AML-193 (cell line): ENCODE measurements around the gene CD86.
A peak's percentile ranks its signal among the peaks of the same experiment; 100 is the strongest.

Experiments
- DNase-seq, 2 experiments: peaks; one replicate each; lab custom pipeline; 2025; lab: John Stamatoyannopoulos, UW

Gene CD86

DNA sequence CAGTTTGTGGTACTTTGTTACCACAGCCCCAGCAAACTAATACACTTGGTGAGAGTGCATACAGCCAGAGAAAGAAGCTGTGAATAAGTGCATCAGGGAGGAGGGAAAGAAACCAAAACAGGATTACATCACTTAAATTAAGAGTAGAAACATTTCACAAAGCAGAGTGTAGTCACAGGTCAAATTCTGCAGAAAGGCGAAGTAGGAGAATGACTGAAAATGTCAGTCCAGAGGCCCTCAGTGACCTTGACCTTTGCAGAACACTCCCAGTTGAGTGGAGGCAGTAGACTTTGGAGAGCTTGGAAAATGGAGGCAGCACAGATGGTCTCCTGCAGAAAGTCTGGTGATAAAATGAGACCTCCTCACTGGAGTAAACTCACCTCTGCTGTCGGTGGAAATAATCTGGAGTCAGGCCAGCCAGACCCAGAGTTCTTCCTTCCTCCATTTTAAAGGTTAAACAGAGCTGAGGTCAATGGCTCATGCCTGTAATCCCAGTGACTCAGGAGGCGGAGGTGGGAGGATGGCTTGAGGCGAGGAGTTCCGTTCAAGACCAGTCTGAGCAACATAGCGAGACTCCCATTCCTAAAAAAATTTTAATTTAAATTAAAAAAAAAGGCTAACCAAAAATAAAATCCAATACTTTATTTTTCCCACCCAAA, 5.0 kb downstream of the CD86 start:
- DNase-seq: no peak

DNA sequence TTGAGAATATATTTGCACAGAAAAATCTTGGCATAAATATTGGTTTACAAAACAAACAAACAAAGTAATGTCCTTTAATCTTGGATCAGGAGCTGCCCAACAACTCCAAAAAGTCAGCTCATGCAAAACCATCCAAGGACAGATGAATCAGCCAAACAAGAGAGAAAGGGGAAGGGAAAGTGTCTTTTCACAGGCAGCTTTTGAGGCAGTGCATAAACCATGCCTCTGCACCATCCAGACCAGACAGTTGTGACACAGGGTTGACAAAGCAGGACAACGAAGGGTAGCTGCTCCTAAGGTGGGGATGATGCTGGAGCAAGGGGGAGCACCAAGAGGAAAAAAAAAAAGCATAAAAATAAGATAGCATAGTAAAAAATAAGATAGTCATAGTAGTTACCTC, 8.7 kb downstream of the CD86 start:
- DNase-seq: peak; percentile 53 to 71

DNA sequence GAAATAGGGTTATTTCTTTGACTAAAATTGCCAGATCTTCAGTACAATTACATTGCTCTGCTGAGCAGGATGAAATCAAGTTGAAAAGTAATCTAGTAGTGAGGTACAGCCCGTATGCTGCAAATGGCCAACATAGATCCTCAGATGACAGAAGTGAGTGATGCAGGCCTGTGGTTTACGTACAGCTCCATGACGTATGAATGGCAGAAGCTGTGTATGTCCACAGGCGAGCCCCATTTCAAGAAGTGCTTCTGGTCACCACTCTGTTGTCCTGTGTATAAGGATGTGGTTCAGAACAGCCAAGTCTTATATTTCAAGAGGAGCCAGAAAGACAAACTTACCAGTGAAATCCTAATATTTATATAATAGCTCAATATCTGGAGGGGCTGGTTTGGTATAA, 9.2 kb downstream of the CD86 start:
- no peak for DNase-seq

DNA sequence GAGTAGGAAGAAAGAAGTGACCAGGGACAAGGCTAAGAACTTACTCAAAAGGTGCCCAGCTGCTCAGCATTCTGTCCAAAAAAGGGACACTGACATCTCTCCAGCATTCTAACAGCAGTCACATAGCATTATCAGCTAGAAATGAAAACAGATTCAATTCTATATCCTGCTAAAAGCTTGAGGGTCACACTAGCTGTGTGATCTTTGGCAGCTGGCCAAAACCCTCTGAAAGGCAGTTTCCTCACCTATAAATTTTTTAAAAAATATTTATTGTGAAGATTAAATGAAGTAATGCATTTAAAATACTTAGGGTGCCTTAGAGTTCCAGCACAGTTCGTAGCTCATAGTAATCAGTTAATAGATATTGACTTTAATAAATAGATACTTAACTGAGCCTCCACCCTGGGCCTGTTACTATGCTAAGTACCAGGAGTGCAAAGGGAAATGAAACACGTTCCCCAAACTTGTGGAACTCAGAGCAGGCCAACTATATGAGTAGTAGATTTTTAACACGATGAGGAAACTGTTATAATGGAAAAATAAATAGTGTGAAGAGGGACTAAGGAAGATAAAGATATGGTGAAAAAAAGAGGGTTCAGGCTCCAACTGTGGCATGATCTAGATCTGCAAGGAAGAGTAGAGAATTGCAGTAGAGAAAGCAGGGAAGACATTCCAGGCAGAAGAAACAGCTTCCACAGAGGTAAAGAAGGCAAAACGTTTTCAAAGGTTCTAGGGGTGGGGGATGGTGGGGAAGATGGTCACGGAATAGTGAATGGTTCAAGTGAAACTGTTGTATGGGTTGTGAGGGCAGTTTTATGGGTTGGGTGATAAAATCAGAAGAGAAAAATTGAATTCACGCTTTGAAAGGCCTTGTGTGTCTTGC, 11.4 kb downstream of the CD86 start:
- DNase-seq: peak; percentile 37 to 53

DNA sequence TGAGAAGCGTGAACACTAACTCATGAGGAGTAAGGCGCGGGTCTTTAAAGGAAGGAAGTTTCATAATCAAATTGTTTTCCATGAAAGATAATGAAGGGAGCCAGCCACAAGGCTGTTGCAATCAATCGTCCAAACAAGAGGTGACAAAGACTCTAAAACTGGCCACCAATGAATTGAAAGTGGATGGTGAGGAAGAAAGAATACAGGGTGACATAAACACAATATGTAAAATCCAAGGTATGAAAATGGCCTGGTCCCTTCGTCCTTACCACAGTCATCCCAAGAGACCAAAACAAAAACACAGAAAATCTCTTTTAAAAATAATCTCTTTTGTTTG, 12.0 kb downstream of the CD86 start:
- peak; percentile 95 to 96 for DNase-seq

DNA sequence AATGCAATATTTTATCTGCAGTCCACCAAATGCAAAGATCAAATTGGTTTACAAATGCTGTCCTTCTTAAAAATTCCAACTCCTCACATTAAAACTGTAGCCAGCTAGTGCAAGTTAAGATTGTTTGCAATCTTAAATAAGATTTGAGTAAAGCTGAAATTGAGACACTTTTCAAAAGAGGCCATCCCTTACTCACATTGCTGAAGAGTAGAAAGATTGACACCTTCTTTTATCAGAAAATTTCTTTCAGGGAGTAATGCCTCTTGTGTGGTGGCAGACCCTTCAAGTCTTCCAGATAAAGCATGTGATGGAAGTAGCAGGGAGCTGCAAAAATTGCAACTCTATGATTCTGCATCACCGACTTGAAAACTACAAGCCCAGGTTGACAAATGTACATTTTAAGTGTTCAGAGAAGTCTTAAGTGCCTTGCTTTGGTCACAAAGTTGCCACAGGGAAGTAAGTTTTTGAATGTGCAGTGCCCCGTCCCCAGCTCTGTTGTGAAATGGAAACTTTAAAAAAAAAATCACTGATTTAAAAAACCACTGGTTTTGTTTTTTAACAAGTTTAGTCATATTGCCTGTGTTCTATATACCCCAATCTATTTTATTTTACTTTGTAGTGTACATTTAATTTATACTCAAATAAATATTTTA, 12.6 kb downstream of the CD86 start:
- peak; percentile 76 to 84 for DNase-seq

DNA sequence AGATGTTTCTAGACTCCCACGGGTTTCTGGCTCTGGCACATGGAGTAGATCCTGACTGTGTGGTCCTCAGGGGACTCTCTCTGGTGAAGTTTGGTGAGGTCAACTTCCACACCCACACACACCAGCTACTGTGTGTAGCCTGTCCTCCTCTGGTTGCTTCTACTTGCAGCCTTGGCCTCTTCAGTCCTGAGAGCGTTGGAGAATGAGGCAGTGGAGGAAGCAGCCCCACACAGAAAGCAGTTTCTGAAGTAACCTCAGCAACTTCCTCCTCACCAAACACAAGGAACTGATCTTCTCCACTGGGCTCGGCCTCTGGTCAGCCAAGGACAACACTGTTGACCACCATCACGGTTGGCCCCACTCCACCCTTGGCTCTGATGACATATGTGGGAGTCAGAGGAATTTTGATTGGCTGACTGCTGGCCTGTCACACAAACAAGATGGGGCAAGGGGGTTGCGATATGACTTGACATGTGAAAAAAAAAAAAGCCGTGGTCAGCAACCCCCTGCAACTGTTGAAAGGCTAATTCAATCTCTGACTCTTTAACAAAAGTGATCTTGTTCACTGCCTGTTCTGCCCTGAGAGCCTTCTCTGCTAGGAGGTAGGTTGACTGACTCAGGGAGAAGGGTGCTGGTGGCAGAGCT, 19.6 kb downstream of the CD86 start:
- DNase-seq: peak; percentile 89 to 92

DNA sequence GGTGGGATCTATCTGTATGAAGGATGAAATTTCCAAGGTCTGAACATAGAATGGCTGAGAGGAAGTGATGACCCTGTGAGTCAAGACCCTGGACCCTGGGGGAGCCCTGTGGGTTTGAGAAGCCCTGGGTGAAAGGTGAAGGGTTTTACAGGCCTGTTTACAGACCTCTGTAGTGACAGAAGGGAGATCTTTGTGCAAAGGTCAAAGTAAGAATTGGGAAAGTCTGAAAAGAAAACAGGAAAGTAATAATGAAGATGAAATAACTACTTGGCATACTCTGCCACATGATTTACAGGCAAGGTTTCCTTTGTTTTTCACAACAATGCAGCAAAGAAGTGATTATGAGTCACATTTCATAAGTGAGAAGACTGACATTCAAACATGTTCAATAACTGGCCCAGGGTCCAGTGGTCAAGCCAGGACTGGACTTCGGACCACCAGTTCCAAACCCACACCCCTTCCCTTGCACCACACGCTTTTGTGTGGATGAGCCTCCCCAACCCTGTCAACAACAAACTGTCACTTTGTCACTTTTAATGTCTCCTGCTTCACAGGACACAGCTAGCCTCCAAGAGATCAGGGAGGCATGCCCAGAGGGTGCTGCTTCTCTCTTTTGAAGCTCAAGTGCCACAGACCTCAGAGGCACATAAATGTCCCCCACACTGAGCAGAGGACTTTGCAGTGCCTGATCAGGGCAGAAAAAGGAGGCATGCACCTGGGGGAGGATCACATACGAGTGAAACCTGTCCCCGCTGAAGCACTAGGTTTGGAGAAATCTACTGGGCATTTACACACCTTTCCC, 21.5 kb downstream of the CD86 start:
- no peak for DNase-seq

DNA sequence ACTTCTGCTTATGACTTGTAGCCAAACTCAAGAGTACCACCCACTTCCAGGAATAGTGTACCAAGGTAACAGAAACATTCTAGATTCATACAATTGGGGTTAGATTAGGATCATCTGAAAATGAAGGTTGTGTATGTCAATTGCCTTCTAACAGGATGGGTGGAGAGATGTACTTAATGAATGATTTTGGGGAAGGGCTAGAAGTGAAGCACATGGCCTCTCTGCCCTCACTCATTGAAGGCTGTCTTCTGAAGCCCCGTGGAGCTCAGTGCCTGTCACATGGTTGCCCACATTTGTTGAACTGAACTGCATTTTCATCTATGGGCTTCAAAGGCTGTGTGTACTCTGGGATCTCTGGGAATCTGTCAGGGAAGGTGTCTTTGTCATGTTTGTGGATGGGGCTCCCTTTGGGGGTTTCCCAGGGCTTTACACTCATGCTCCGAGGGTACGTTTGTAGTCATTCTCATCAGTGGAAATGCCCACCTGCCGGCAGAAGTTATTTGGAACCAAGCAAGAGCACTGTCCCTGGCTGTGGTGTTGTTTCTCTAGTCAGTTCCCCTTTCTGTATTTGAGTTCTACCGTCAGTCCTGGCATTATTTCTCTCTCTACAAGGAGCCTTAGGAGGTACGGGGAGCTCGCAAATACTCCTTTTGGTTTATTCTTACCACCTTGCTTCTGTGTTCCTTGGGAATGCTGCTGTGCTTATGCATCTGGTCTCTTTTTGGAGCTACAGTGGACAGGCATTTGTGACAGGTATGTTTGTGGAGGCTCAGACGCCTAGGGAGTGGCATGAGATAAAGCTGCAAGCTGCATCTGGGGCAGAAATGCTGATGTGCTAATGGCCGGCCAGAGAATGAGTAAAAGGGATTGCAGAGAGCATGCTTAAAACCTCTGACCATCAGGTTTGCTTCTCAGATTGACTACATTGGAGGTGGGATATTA, 22.4 kb downstream of the CD86 start:
- DNase-seq: peak; percentile 81 to 83

DNA sequence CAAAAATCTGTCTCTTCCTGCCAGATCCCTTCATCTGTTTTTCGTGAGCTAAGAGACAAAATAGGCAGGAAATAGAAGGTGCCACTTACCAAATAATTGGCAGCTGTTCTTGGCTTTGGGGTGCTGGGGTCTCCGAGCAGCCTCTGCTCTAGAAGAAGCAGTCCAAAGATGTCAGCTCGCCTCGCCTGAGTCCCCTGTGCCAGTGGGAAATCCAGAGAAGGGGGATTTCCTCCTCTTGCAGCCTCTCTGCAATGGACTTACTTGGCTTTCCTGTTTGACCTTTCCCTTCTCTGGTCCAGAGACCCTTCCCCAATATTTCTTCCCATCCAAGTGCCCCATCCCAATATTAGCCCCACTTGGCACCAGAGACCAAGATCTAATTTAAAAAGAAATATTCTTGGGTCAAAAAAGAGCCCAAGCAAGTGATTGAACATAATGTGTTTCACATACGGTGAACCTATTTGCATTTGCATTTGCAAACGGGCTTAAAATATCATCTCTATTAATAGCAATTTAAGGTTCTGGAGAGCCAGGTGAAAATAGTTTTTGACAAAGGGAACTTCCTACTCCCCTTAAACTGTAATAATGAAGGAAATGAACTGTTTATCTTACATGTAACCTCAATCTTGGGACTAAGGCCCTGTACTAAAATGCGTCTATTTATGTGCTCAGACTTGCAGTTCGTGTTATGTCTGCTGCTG, 23.2 kb downstream of the CD86 start:
- DNase-seq: no peak

DNA sequence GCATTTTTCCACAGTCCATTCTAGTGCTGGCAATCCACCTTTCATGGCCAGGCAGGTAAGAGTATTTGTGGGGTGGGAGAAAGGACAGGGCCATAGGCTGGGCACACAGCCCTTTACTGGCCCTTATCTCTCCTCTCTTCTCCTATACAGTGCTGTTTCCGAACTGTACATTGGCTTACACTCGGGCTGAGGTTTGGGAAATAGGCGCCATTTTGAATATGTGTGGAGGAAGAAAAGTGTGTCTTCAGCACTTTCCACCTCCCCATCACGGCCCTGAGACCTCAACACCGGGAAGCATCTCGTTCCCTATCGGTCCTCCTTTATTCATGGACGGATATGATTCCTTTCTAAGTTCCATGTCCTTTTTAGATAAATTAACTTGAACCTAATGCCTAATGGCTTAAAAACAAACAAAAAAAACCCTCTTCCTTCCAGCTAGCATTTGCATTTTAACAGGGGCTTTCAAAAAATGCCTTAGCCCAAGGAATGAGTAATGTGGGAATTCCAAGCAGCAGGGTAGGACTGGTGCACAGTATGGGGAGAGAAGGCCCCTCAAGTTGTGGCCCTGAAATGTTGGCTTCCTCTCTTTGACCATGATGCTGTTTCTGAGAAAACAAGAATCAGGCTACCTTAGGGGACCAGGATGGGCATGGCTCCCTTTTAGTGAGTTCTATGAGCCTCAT, 24.5 kb downstream of the CD86 start:
- no peak for DNase-seq

DNA sequence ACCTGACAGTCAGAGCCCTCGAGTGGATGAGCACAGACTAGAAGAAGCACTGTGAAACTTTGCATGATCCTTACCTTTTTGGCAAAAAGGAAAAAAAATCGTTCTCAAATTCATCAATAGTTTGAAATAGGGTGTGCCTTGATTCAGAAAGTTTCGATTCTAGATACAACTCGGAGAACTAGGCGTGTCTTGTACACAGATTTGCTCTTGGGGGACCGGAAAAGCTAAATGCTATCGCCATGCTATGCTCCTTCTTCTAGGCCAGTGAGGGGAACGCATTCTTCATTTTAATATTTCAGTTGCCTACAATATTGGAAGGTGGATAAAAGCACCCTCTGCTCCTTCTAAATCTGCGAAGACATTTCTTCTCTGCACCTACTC, 25.0 kb downstream of the CD86 start:
- no peak for DNase-seq

DNA sequence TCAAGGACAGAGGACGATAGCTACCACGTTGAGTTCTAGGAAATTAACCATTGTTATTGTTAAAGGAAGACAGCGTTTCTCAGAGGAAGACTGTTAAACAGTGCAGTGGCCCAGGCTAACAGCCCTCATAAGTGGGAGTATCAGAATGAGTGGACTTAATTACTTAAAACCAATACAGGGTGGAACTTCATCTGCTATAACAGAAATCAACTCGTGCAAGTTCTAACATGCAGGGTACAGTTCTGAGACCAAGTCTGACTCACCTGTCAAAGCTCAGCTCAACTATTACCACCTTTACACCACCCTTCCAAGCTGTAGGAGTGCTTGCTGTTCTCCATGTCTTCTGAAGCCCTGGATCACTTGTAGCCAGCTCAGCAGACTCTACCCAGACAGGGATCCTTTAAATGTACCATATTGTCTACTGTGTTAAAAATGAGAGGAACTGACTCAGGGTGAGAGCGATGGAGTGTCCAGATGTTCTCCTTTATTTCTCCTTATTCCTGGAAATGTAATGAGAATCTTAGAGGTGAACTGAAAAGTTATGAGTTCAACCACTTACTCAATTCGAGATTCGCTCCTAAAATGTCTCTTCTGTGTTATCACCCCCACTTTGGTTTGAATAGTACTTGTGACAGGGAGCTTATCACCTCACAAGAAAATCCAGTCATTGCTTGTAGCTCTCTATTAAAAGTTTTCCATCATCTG, 26.5 kb downstream of the CD86 start:
- no peak for DNase-seq

DNA sequence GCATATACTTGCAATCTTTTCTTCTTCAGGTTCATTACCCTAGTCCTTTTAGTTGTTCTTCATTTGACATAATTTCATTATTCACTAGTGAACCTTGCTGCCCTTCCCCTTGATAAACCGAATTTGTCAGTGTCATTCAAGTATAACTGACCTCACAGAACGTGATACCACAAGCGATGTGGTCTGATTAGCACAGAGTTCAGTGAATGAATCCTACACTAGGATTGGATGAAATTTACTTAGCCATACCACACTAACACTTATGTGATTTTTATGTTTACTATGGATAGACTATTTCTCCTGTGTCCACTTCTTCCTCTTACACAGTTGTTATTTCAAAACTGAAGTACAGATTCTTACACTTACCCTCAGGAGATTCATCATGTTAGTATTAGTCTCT, 27.2 kb downstream of the CD86 start:
- DNase-seq: no peak

DNA sequence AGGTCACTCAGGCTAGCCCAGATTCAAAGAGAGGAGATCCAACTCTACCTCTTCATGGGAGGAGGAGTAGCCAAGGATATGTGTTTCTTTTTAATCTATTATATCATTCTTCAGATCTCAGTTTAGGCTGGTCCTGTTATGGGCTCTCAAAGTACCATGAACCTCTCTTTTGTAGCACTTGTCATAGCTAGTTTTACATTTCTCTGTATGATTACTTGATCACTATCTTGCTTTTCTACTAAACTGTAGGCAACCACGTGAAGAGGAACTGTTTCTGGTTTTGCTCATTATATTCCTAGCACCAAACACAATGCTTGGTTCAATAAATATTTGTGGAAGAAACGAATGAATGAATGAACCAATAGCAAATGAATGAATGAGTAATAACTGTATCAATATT, 29.6 kb downstream of the CD86 start:
- DNase-seq: no peak

DNA sequence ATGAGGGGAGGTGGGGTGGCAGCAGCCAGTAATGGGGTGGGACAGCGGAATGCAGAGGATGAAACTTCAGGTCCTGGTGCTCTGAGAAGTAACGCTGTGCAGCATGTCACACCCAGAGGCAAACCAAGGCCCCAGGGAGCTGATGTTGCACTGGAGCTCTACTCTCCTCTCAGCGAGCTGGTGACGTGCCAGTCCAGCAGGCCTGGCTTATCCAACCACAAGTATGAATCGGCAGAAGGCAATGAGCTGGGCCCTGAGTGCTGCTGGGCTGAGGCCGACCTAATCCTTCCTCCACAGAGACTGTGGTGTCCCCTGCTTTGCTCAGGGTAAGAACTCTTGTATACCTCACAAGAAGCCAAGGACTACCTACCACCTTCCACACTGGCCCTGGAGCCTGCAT, 30.5 kb downstream of the CD86 start:
- peak; percentile 45 to 55 for DNase-seq

DNA sequence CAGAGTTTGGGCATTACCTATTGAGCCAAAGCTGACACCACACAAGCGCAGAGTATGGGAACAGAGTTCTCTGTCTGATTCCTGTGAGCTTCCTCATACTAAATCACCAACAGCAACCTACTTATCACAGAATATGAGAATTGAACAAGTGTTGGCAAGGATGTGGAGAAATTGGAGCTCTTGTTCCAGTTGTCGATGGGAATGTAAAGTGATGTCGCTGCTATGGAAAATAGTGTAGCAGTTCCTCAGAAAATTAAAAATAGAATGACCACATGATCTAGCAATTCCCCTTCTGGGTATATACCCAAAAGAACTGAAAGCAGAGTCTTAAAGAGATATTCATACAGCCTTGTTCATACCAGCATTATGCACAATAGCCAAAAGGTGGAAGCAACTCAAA, 33.4 kb downstream of the CD86 start:
- DNase-seq: no peak

DNA sequence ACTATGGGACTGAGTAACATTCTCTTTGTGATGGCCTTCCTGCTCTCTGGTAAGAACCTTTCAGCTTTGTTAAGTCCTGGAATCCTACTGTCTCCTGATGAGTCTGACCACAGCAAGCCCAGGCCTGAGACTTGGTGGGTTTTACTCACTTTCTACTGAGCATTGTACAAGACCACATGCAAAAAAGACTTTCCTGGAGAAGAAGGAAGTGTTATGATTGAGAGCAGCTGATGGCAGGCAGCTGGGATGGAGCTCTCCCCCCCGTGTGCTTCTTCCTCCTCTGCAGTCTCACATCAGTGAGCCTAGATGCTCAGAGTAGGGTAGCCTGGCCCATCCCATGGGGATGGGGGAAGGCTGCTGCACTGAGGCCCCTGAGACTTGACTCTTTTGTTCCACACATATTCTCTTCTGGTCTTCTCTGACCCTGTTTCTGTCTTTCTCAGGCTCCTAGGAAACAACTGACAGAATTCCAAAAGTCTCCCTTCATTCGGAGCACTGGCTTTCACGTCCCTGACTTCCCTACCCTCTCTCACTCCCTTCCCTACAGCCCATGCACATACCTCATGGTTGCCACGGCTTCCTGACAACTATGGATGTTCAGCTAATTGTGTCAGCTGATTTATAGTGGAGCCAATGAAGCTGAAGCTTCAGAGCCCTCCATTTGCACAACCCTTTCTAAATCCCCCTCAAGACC, 36.6 kb downstream of the CD86 start:
- DNase-seq: no peak
